Esophagus (tissue), 2 donors: Measurements from ENCODE around the gene RNF207. TPM values are rescaled to one million over a fixed set of nuclear protein-coding genes. Genes with fewer than 3 reads are reported as not detected.

Experiments
- H3K27ac ChIP-seq, 2 donors: one replicate each; pipeline ENCODE4 v1.5.1; 2013; ENCODE audit warnings: low read depth in 2 of 2, mild to moderate bottlenecking in 2 of 2, inconsistent platforms in 1 of 2, low read length in 1 of 2, moderate library complexity in 1 of 2
- H3K27me3 ChIP-seq, 2 donors: one replicate each; pipeline ENCODE4 v1.6.1; 2013; ENCODE audit warnings: low read length in 2 of 2, control low read depth in 1 of 2, mild to moderate bottlenecking in 1 of 2; ENCODE audit not compliant: insufficient read depth in 2 of 2, control insufficient read depth in 1 of 2
- H3K36me3 ChIP-seq, 2 donors: one replicate each; pipeline ENCODE4 v1.6.1; 2013; ENCODE audit warnings: low read length in 1 of 2; ENCODE audit not compliant: control insufficient read depth in 2 of 2, insufficient read depth in 2 of 2
- H3K4me1 ChIP-seq, 2 donors: one replicate each; pipeline ENCODE4 v1.6.1; 2013; ENCODE audit warnings: low read length in 1 of 2; ENCODE audit not compliant: control insufficient read depth in 2 of 2, insufficient read depth in 2 of 2
- H3K4me3 ChIP-seq, 2 donors: one replicate each; pipeline ENCODE4 v1.5.1; 2013; ENCODE audit warnings: low read length in 2 of 2, mild to moderate bottlenecking in 2 of 2, low read depth in 1 of 2, moderate library complexity in 1 of 2
- H3K9me3 ChIP-seq, 2 donors: one replicate each; pipeline ENCODE4 v1.6.1; 2013; ENCODE audit warnings: mild to moderate bottlenecking in 2 of 2, low read depth in 1 of 2, low read length in 1 of 2, moderate library complexity in 1 of 2; ENCODE audit not compliant: control insufficient read depth in 2 of 2, insufficient read depth in 1 of 2
- WGBS, 2 donors: extraction: QIAGEN DNeasy Blood & Tissue Kit; methylation state at CpG; one replicate each; pipeline ENCODE4 v1.1.7; 2013; 5-methylcytosine and 5-hydroxymethylcytosine counted together
- polyA plus RNA-seq, 2 donors: library from polyadenylated mRNA; stranded (reverse); fragments of 200-250 nt; gene quantifications; one replicate each; pipeline ENCODE4 v1.2.3, GENCODE V29; 2013
- donor health status: healthy with polysubstance abuse.
- donor health status: Bipolar disorder and iron deficiency.

Gene RNF207
- polyA plus RNA-seq, 2 donors, result 17.0 to 68.0 TPM

- Histone ChIP-seq H3K27ac (no peak overlapping the region), H3K4me1 (no peaks in the 10 kb centered on the region), H3K36me3 (no peaks in the 10 kb centered on the region), H3K27me3 (no peaks in the 10 kb centered on the region), H3K4me3 (no peak overlapping the region), H3K9me3 (peaks cover 0 to 6% of the 10 kb centered on the region in 2 donors)
- WGBS, 2 donors, result 36 to 41% methylated on average over 10 of the region's 10 CpGs
Observed at GRCh38 chr1:6171548-6172124, 34.3 kb upstream of the RNF207 start.

GRCh38 chr1:6172549-6172948 lies 33.4 kb upstream of the RNF207 start:
- Histone ChIP-seq H3K9me3 (peaks cover 0 to 6% of the 10 kb centered on the region in 2 donors), H3K36me3 (no peaks in the 10 kb centered on the region), H3K4me3 (no peak overlapping the region), H3K27me3 (peaks cover 0 to under 1% of the 10 kb centered on the region in 2 donors), H3K27ac (no peak overlapping the region), H3K4me1 (no peaks in the 10 kb centered on the region)
- WGBS, 2 donors, result 62 to 68% methylated on average over 10 of the region's 10 CpGs

- H3K36me3 ChIP-seq, result no peaks in the 10 kb centered on the region
- peaks cover 5 to 17% of the 10 kb centered on the region in 2 donors for H3K27me3 ChIP-seq
- WGBS, 2 donors, result 91 to 93% methylated on average over 5 of the region's 5 CpGs
- H3K4me3 ChIP-seq, result no peak overlapping the region
- H3K27ac ChIP-seq, result no peak overlapping the region
- H3K9me3 ChIP-seq, result peaks cover 0 to 6% of the 10 kb centered on the region in 2 donors
- H3K4me1 ChIP-seq, result peaks cover 3 to 12% of the 10 kb centered on the region in 2 donors
Observed at GRCh38 chr1:6174621-6175410, 31.1 kb upstream of the RNF207 start.

GRCh38 chr1:6175411-6175828 lies 30.5 kb upstream of the RNF207 start:
- WGBS, 2 donors, result 89 to 95% methylated on average over 6 of the region's 6 CpGs

GRCh38 chr1:6176779-6177178 lies 29.1 kb upstream of the RNF207 start:
- no peak overlapping the region for H3K4me3 ChIP-seq
- H3K4me1 ChIP-seq, result peaks cover 8 to 16% of the 10 kb centered on the region in 2 donors
- H3K9me3 ChIP-seq, result peaks cover 0 to 2% of the 10 kb centered on the region in 2 donors
- H3K27me3 ChIP-seq, result peaks cover 5 to 24% of the 10 kb centered on the region in 2 donors
- H3K27ac ChIP-seq, result no peak overlapping the region
- no peaks in the 10 kb centered on the region for H3K36me3 ChIP-seq
- WGBS, 2 donors, result 77 to 78% methylated on average over 5 of the region's 5 CpGs

More at GRCh38 chr1:6175411-6175828, 30.5 kb upstream of the RNF207 start:
- Histone ChIP-seq H3K27ac (no peak overlapping the region), H3K36me3 (no peaks in the 10 kb centered on the region), H3K4me1 (peaks cover 4 to 16% of the 10 kb centered on the region in 2 donors), H3K27me3 (peaks cover 5 to 21% of the 10 kb centered on the region in 2 donors), H3K4me3 (no peak overlapping the region), H3K9me3 (peaks cover 0 to 5% of the 10 kb centered on the region in 2 donors)

- H3K4me3 ChIP-seq, result no peak overlapping the region
- 69 to 71% methylated on average over 18 of the region's 18 CpGs for WGBS, 2 donors
- H3K27me3 ChIP-seq, result peaks cover 5 to 24% of the 10 kb centered on the region in 2 donors
- no peak overlapping the region for H3K27ac ChIP-seq
- H3K36me3 ChIP-seq, result no peaks in the 10 kb centered on the region
- peaks cover 0 to 2% of the 10 kb centered on the region in 2 donors for H3K9me3 ChIP-seq
- H3K4me1 ChIP-seq, result peaks cover 8 to 16% of the 10 kb centered on the region in 2 donors
Observed at GRCh38 chr1:6177681-6178380, 28.1 kb upstream of the RNF207 start.

- no peaks in the 10 kb centered on the region for H3K9me3 ChIP-seq
- no peaks in the 10 kb centered on the region for H3K36me3 ChIP-seq
- WGBS, 2 donors, result 3 to 4% methylated on average over 40 to 51 of the region's 51 CpGs
- H3K27me3 ChIP-seq, result peaks cover 5 to 24% of the 10 kb centered on the region in 2 donors
- H3K4me3 ChIP-seq, result peak overlapping the region in 1 of 2 donors; percentile 36
- H3K4me1 ChIP-seq, result peaks cover 8 to 16% of the 10 kb centered on the region in 2 donors
- no peak overlapping the region for H3K27ac ChIP-seq
Observed at GRCh38 chr1:6178751-6179563, 27.0 kb upstream of the RNF207 start.

GRCh38 chr1:6179564-6180175 lies 26.2 kb upstream of the RNF207 start:
- Histone ChIP-seq H3K36me3 (no peaks in the 10 kb centered on the region), H3K9me3 (no peaks in the 10 kb centered on the region), H3K27me3 (peaks cover 5 to 24% of the 10 kb centered on the region in 2 donors), H3K4me1 (peaks cover 8 to 16% of the 10 kb centered on the region in 2 donors), H3K27ac (no peak overlapping the region), H3K4me3 (peak overlapping the region in 1 of 2 donors; percentile 36)
- WGBS, 2 donors, result 1 to 2% methylated on average over 35 to 92 of the region's 92 CpGs
